Gastroesophageal sphincter (tissue), 4 donors: Measurements from ENCODE around the gene DCC. TPM values are rescaled to one million over a fixed set of nuclear protein-coding genes. Genes with fewer than 3 reads are reported as not detected.

ENCODE experiments used
- ATAC-seq: fragments of 150-250 bp; one replicate; pipeline ENCODE4 v1.9.1; 2016; ENCODE audit warnings: mild to moderate bottlenecking, moderate library complexity
- H3K27ac ChIP-seq, 4 donors: fragments of 200-600 bp; sonication (generic) in 3 of 4; 1 replicate in 3 of 4; 2 replicates in 1 of 4; pipeline ENCODE4 v1.5.1; 2016 to 2019
- H3K27me3 ChIP-seq: fragments of 200-600 bp; sonication (generic); one replicate; pipeline ENCODE4 v1.5.1; 2019
- H3K36me3 ChIP-seq, 2 donors: fragments of 200-600 bp; sonication (generic); one replicate each; pipeline ENCODE4 v1.5.1; 2019; ENCODE audit warnings: control low read depth in 1 of 2
- H3K4me1 ChIP-seq, 3 donors: fragments of 200-600 bp; sonication (generic); 1 replicate in 2 of 3; 2 replicates in 1 of 3; pipeline ENCODE4 v1.5.1; 2016 to 2019; ENCODE audit warnings: control low read depth in 2 of 3
- H3K4me3 ChIP-seq, 2 donors: fragments of 200-600 bp; sonication (generic); one replicate each; pipeline ENCODE4 v1.5.1; 2019; ENCODE audit warnings: mild to moderate bottlenecking in 1 of 2, moderate library complexity in 1 of 2
- H3K9me3 ChIP-seq, 3 donors: fragments of 200-600 bp; sonication (generic); one replicate each; pipeline ENCODE4 v1.5.1; 2017 to 2019; ENCODE audit warnings: control low read depth in 2 of 3
- CTCF ChIP-seq, 4 experiments: fragments of 200-600 bp in 2 of 4; fragments of 450-650 bp in 2 of 4; sonication (generic) in 1 of 4; IDR thresholded peaks; one replicate each; pipeline ENCODE4 v1.5.1; 2017 to 2019; ENCODE audit warnings: antibody characterized with exemption in 4 of 4, mild to moderate bottlenecking in 2 of 4, moderate library complexity in 2 of 4
- EP300 ChIP-seq: sonication (generic); formaldehyde crosslinking; IDR thresholded peaks from one replicate; pipeline ENCODE4 v1.6.1; 2017; ENCODE audit warnings: antibody characterized with exemption, mild to moderate bottlenecking
- POLR2A ChIP-seq, 2 donors: fragments of 450-650 bp; IDR thresholded peaks; one replicate each; pipeline ENCODE4 v1.6.1; 2017; ENCODE audit warnings: antibody characterized with exemption in 2 of 2, mild to moderate bottlenecking in 2 of 2, moderate library complexity in 1 of 2
- POLR2AphosphoS5 ChIP-seq: sonication (generic); formaldehyde crosslinking; IDR thresholded peaks from one replicate; pipeline ENCODE4 v1.6.1; 2017; ENCODE audit warnings: antibody characterized with exemption
- WGBS, 2 donors: methylation state at CpG; one replicate each; pipeline ENCODE4 v1.1.5; 2018; ENCODE audit warnings: low coverage in 1 of 2; 5-methylcytosine and 5-hydroxymethylcytosine counted together
- total RNA-seq, 4 donors: library from RNA; depleted of rRNA; stranded (reverse); fragments of >200 nt; gene quantifications; one replicate each; pipeline ENCODE4 v1.1.0, GENCODE V29; 2016

Gene DCC
- total RNA-seq, 4 donors from 2014 or later: 0.13 to 0.54 (median 0.47) TPM; not detected in 1

- no peak for TF ChIP-seq POLR2A (IDR thresholded peaks at IDR 0.05)
- no peak for TF ChIP-seq CTCF (IDR thresholded peaks at IDR 0.05)
- no peak for TF ChIP-seq EP300
- no peak for TF ChIP-seq POLR2AphosphoS5
- no peaks in the 10 kb centered on the region for H3K36me3 ChIP-seq
- no peak for ATAC-seq
- H3K4me1 ChIP-seq: no peaks in the 10 kb centered on the region
- no peaks in the 10 kb centered on the region for H3K9me3 ChIP-seq
- H3K27ac ChIP-seq: no peak overlapping the region
- no peaks in the 10 kb centered on the region for H3K27me3 ChIP-seq
- H3K4me3 ChIP-seq: no peak overlapping the region
- 60 to 69% methylated on average over 2 of the region's 2 CpGs for WGBS, 2 donors
Measured at GRCh38 chr18:53283708-53284107, 943.7 kb downstream of the DCC start.

GRCh38 chr18:53305461-53305860, 965.5 kb downstream of the DCC start:
- H3K9me3 ChIP-seq: peaks cover 0 to 4% (median 0%) of the 10 kb centered on the region in 3 donors
- H3K4me3 ChIP-seq: no peak overlapping the region
- 73 to 86% methylated on average over 4 to 6 of the region's 6 CpGs for WGBS, 2 donors
- ATAC-seq: no peak
- no peak overlapping the region for H3K27ac ChIP-seq
- H3K27me3 ChIP-seq: no peaks in the 10 kb centered on the region
- H3K4me1 ChIP-seq: no peaks in the 10 kb centered on the region
- TF ChIP-seq POLR2A (IDR thresholded peaks at IDR 0.05) (no peak), EP300 (no peak), CTCF (IDR thresholded peaks at IDR 0.05) (no peak), POLR2AphosphoS5 (no peak)
- no peaks in the 10 kb centered on the region for H3K36me3 ChIP-seq

DNA sequence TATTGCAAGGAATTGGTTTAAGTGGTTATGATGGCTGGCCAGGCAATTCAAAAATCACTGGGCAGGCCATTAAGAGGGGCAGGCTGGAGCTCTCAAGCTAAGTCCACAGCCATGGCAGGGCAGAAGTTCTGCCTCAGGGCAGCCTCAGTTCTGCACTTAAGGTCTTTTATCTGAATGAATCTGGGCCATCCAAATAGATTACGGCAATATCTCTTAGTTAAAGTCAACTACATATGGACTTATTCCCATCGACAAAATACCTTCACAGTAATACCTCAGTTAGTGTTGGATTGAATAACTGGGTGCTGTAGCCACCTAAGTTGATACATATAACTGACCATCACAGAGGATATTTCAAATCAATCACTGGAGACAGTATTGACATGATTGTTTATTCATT, 979.6 kb downstream of the DCC start:
- ATAC-seq: no peak
- H3K36me3 ChIP-seq: no peaks in the 10 kb centered on the region
- 90 to 100% methylated on average over 2 of the region's 2 CpGs for WGBS, 2 donors

GRCh38 chr18:53322163-53322562, 982.2 kb downstream of the DCC start:
- ATAC-seq: no peak
- Histone ChIP-seq H3K4me3 (no peak overlapping the region), H3K9me3 (no peaks in the 10 kb centered on the region), H3K36me3 (no peaks in the 10 kb centered on the region), H3K27ac (no peak overlapping the region), H3K27me3 (no peaks in the 10 kb centered on the region), H3K4me1 (no peaks in the 10 kb centered on the region)
- WGBS, 2 donors: 60 to 64% methylated on average over 1 of the region's 1 CpG
- TF ChIP-seq POLR2A (IDR thresholded peaks at IDR 0.05): no peak
- TF ChIP-seq POLR2AphosphoS5: no peak
- no peak for TF ChIP-seq CTCF (IDR thresholded peaks at IDR 0.05)
- TF ChIP-seq EP300: no peak

More for the DNA sequence above, 979.6 kb downstream of the DCC start:
- Histone ChIP-seq H3K9me3 (no peaks in the 10 kb centered on the region), H3K4me1 (no peaks in the 10 kb centered on the region), H3K27ac (no peak overlapping the region), H3K27me3 (no peaks in the 10 kb centered on the region), H3K4me3 (no peak overlapping the region)
- no peak for TF ChIP-seq POLR2A (IDR thresholded peaks at IDR 0.05)
- TF ChIP-seq EP300: no peak
- no peak for TF ChIP-seq POLR2AphosphoS5

GRCh38 chr18:53324353-53324752, 984.4 kb downstream of the DCC start:
- WGBS, 2 donors: 50 to 77% methylated on average over 1 of the region's 1 CpG

More at GRCh38 chr18:53324353-53324752, 984.4 kb downstream of the DCC start:
- H3K36me3 ChIP-seq: no peaks in the 10 kb centered on the region
- H3K9me3 ChIP-seq: no peaks in the 10 kb centered on the region
- no peaks in the 10 kb centered on the region for H3K27me3 ChIP-seq
- ATAC-seq: no peak
- H3K27ac ChIP-seq: no peak overlapping the region
- TF ChIP-seq EP300 (no peak), CTCF (IDR thresholded peaks at IDR 0.05) (no peak), POLR2AphosphoS5 (no peak), POLR2A (IDR thresholded peaks at IDR 0.05) (no peak)
- no peaks in the 10 kb centered on the region for H3K4me1 ChIP-seq
- H3K4me3 ChIP-seq: no peak overlapping the region
